ENCODE measurements around the gene DCXR. TPM values are rescaled to one million over a fixed set of nuclear protein-coding genes. Genes with fewer than 3 reads are reported as not detected.

The DCXR gene
- total RNA-seq, 2 experiments from 2014 or later = 103 to 119 TPM

GRCh38 chr17:82020572-82021106 is 16.9 kb downstream of the DCXR start:
- H3K4me1 ChIP-seq (ENCODE audit: insufficient read depth, low read length) = peaks cover 47% of the 10 kb centered on the region
- H3K4me1 Mint-ChIP-seq (ENCODE audit: low read depth) = peaks cover 21% of the 10 kb centered on the region
- H3K4me3 ChIP-seq (ENCODE audit: low read length) = no peak overlapping the region
- DNase-seq (peak in 1 of 14 experiments; percentile 50), ATAC-seq (ENCODE audit: poor library complexity) (no peak)
- TF ChIP-seq, protein P1, sequence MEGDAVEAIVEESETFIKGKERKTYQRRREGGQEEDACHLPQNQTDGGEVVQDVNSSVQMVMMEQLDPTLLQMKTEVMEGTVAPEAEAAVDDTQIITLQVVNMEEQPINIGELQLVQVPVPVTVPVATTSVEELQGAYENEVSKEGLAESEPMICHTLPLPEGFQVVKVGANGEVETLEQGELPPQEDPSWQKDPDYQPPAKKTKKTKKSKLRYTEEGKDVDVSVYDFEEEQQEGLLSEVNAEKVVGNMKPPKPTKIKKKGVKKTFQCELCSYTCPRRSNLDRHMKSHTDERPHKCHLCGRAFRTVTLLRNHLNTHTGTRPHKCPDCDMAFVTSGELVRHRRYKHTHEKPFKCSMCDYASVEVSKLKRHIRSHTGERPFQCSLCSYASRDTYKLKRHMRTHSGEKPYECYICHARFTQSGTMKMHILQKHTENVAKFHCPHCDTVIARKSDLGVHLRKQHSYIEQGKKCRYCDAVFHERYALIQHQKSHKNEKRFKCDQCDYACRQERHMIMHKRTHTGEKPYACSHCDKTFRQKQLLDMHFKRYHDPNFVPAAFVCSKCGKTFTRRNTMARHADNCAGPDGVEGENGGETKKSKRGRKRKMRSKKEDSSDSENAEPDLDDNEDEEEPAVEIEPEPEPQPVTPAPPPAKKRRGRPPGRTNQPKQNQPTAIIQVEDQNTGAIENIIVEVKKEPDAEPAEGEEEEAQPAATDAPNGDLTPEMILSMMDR (IDR thresholded peaks at IDR 0.05) = no peak
- H3K27me3 ChIP-seq (ENCODE audit: control insufficient read depth in 1 of 2, insufficient read depth in 2 of 2, low read length in 2 of 2) = no peaks in the 10 kb centered on the region
- no peak overlapping the region for H3K27ac ChIP-seq (ENCODE audit: low read depth in 1 of 2, low read length in 2 of 2)
- H3K9me3 ChIP-seq (ENCODE audit: control insufficient read depth in 1 of 2, insufficient read depth in 1 of 2, low read length in 2 of 2) = no peaks in the 10 kb centered on the region
- H3K4me3 Mint-ChIP-seq = no peak overlapping the region
- POLR2A ChIA-PET = interaction anchor here (1.1 to 5.0 kb wide), 4 partner anchors 10 to 78 kb away, joined by 3 to 51 read pairs (median 6); partner anchors contain the start of genes ASPSCR1 and NOTUM
- H3K27me3 Mint-ChIP-seq = no peaks in the 10 kb centered on the region
- H3K36me3 Mint-ChIP-seq (ENCODE audit: low read depth) = peaks cover 5% of the 10 kb centered on the region
- CTCF ChIA-PET = interaction anchor here (1.0 to 6.2 kb wide), 6 partner anchors 10 to 93 kb away, joined by 3 to 174 read pairs (median 7); partner anchors contain the start of genes MAFG, NOTUM and RAC3
- peaks cover 11% of the 10 kb centered on the region for H3K36me3 ChIP-seq (ENCODE audit: insufficient read depth, low read length)
- intact Hi-C loops (cut with DNase I, micrococcal nuclease) = loop anchor here (1.0 to 5.0 kb wide), 2 partner anchors 61 to 148 kb away; partner anchors contain the start of gene ARHGDIA (in 2 of the 2)
- no peaks in the 10 kb centered on the region for H3K9me3 Mint-ChIP-seq
- no peak overlapping the region for H3K27ac Mint-ChIP-seq

DNA sequence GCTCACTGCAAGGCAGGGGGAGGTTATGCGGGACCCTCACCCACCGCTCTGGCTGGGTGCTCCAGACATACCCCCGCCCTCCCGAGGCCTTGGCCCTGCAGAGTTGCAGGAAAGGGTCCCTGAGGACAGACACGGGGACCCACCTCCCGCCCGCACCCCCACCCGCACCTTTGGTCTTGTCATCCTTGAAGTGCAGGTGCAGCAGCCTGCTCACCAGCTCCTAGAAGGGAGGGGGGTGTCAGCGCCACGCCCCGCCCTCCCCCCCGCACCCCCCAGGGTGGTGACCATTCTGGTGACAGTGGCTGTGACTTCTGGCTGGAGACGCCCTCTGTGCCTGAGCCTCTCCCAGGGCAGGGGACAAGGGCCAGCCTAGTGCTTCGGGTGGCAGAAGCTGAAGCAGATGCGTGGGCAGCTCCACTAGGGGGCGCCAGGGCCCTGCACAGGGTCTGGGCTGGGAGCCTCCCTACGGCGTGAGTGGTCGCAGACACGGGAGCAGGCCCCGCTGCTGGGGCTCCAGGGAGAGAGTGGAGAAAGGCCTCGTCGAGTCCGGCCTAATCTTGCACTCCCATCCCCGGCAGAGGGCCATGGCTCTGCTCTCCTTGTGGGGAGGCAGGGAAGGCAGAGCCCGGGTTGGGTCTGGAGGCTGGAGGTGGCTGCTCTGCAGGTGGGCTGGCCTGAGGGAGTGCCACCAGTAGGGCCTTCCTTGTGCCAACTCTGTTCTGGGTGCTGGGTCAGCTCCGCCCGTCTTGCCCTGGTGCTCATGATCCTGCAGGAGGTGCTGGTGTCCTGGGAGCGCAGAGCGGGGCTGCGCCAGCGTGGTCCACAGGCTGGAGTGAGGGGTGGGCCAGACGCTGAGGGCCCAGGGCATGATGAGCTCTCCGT is 17.6 kb downstream of the DCXR start:
- Histone ChIP-seq H3K4me3 (ENCODE audit: low read length) (no peak overlapping the region), H3K36me3 (ENCODE audit: insufficient read depth, low read length) (peaks cover 11% of the 10 kb centered on the region), H3K9me3 (ENCODE audit: control insufficient read depth in 1 of 2, insufficient read depth in 1 of 2, low read length in 2 of 2) (no peaks in the 10 kb centered on the region), H3K27me3 (ENCODE audit: control insufficient read depth in 1 of 2, insufficient read depth in 2 of 2, low read length in 2 of 2) (no peaks in the 10 kb centered on the region), H3K4me1 (ENCODE audit: insufficient read depth, low read length) (peaks cover 44% of the 10 kb centered on the region), H3K27ac (ENCODE audit: low read depth in 1 of 2, low read length in 2 of 2) (no peak overlapping the region)
- ATAC-seq (ENCODE audit: poor library complexity) = no peak
- Mint-ChIP-seq H3K4me1 (ENCODE audit: low read depth) (peaks cover 21% of the 10 kb centered on the region), H3K27me3 (no peaks in the 10 kb centered on the region), H3K27ac (no peak overlapping the region), H3K4me3 (peak overlapping the region; percentile 58), H3K36me3 (ENCODE audit: low read depth) (peaks cover 5% of the 10 kb centered on the region), H3K9me3 (no peaks in the 10 kb centered on the region)
- intact Hi-C loops (cut with DNase I, micrococcal nuclease) = loop anchor here (5.0 kb wide), 1 partner anchor 148 kb away; the partner anchor contains the start of gene ARHGDIA (in 2 of the 2)
- ChIA-PET POLR2A (interaction anchor here (1.2 to 5.0 kb wide), 2 partner anchors 60 to 79 kb away, joined by 3 to 51 read pairs; partner anchors contain the start of gene NOTUM), CTCF (interaction anchor here (0.6 to 6.2 kb wide), 8 partner anchors 10 to 65 kb away, joined by 3 to 174 read pairs (median 3); partner anchors contain the start of genes NOTUM and RAC3)
- peak; percentile 41 to 79 (median 52) for DNase-seq
- TF ChIP-seq, protein P1 (IDR thresholded peaks at IDR 0.05) = peak; percentile 66

- H3K4me3 Mint-ChIP-seq = peak overlapping the region; percentile 25
- Histone ChIP-seq H3K4me3 (ENCODE audit: low read length) (no peak overlapping the region), H3K9me3 (ENCODE audit: control insufficient read depth in 1 of 2, insufficient read depth in 1 of 2, low read length in 2 of 2) (no peaks in the 10 kb centered on the region), H3K36me3 (ENCODE audit: insufficient read depth, low read length) (peaks cover 11% of the 10 kb centered on the region), H3K4me1 (ENCODE audit: insufficient read depth, low read length) (peaks cover 36% of the 10 kb centered on the region), H3K27me3 (ENCODE audit: control insufficient read depth in 1 of 2, insufficient read depth in 2 of 2, low read length in 2 of 2) (no peaks in the 10 kb centered on the region), H3K27ac (ENCODE audit: low read depth in 1 of 2, low read length in 2 of 2) (no peak overlapping the region)
- no peaks in the 10 kb centered on the region for H3K9me3 Mint-ChIP-seq
- H3K27ac Mint-ChIP-seq = no peak overlapping the region
- TF ChIP-seq, protein P1 (IDR thresholded peaks at IDR 0.05) = no peak
- CTCF ChIA-PET = interaction anchor here (0.6 to 6.2 kb wide), 7 partner anchors 9 to 64 kb away, joined by 3 to 174 read pairs (median 3); partner anchors contain the start of gene NOTUM
- H3K27me3 Mint-ChIP-seq = no peaks in the 10 kb centered on the region
- intact Hi-C loops (cut with DNase I, micrococcal nuclease) = no loop called here
- POLR2A ChIA-PET = interaction anchor here (0.7 to 5.0 kb wide), 2 partner anchors 52 to 59 kb away, joined by 3 to 51 read pairs; partner anchors contain the start of gene NOTUM
- H3K4me1 Mint-ChIP-seq (ENCODE audit: low read depth) = peaks cover 20% of the 10 kb centered on the region
- ATAC-seq (ENCODE audit: poor library complexity) = no peak
- peaks cover 5% of the 10 kb centered on the region for H3K36me3 Mint-ChIP-seq (ENCODE audit: low read depth)
- DNase-seq = no peak
Measured at GRCh38 chr17:82018989-82019689, 18.4 kb downstream of the DCXR start.
